Ishikawa (cell line): ENCODE measurements around the gene PRAMEF1.

ENCODE experiments used
- CEBPB ChIP-seq: IDR thresholded peaks from 2 replicates; pipeline ENCODE4 v1.6.1; 2012
- EGR1 ChIP-seq: IDR thresholded peaks from 2 replicates; pipeline ENCODE4 v1.6.1; 2012
- EP300 ChIP-seq: IDR thresholded peaks from 2 replicates; pipeline ENCODE4 v1.6.1; 2012; ENCODE audit warnings: borderline replicate concordance
- FOXM1 ChIP-seq: IDR thresholded peaks from 2 replicates; pipeline ENCODE4 v1.6.1; 2012; ENCODE audit warnings: low read depth, borderline replicate concordance
- NFIC ChIP-seq: IDR thresholded peaks from 2 replicates; pipeline ENCODE4 v1.6.1; 2012
- RAD21 ChIP-seq: IDR thresholded peaks from 2 replicates; pipeline ENCODE4 v1.6.1; 2012; ENCODE audit warnings: low read depth
- TAF1 ChIP-seq: IDR thresholded peaks from 2 replicates; pipeline ENCODE4 v1.6.1; 2012; ENCODE audit warnings: low read depth, mild to moderate bottlenecking
- TCF12 ChIP-seq: IDR thresholded peaks from 2 replicates; pipeline ENCODE4 v1.6.1; 2012; ENCODE audit warnings: low read depth
- TEAD4 ChIP-seq: IDR thresholded peaks from 2 replicates; pipeline ENCODE4 v1.6.1; 2012
- YY1 ChIP-seq: IDR thresholded peaks from 2 replicates; pipeline ENCODE4 v1.6.1; 2012; ENCODE audit warnings: low read depth
- ZBTB7A ChIP-seq: IDR thresholded peaks from 2 replicates; pipeline ENCODE4 v1.6.1; 2012; ENCODE audit warnings: low read depth
- TF ChIP-seq, protein P1 (sequence below): IDR thresholded peaks from 2 replicates; pipeline ENCODE4 v1.6.1; 2012
- TF ChIP-seq, protein P2 (sequence below): IDR thresholded peaks from 2 replicates; pipeline ENCODE4 v1.6.1; 2012

- TF ChIP-seq EP300 (no peak), RAD21 (no peak), CEBPB (no peak), YY1 (no peak), FOXM1 (no peak), EGR1 (no peak), TEAD4 (no peak), ZBTB7A (no peak), NFIC (no peak), TCF12 (no peak), TAF1 (no peak)
- TF ChIP-seq, protein P1, sequence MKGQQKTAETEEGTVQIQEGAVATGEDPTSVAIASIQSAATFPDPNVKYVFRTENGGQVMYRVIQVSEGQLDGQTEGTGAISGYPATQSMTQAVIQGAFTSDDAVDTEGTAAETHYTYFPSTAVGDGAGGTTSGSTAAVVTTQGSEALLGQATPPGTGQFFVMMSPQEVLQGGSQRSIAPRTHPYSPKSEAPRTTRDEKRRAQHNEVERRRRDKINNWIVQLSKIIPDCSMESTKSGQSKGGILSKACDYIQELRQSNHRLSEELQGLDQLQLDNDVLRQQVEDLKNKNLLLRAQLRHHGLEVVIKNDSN = no peak
- TF ChIP-seq, protein P2, sequence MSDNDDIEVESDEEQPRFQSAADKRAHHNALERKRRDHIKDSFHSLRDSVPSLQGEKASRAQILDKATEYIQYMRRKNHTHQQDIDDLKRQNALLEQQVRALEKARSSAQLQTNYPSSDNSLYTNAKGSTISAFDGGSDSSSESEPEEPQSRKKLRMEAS = no peak
Observed at GRCh38 chr1:12741946-12742345, 49.3 kb upstream of the PRAMEF1 start.
